Mesendoderm (in vitro differentiated cells): ENCODE data around the gene MYO1E.

Experiments used
- DNase-seq: peaks from one replicate; pipeline ENCODE4 v3.0.0; 2013
- H2AK5ac ChIP-seq: 2 replicates; pipeline ENCODE4 v1.6.1; 2013; ENCODE audit warnings: low read length, inconsistent platforms
- H2BK120ac ChIP-seq: 2 replicates; pipeline ENCODE4 v1.6.1; 2013; ENCODE audit warnings: low read depth, mild to moderate bottlenecking, low read length, moderate library complexity, mixed read lengths
- H2BK15ac ChIP-seq: replicated peaks from 2 replicates; pipeline ENCODE4 v1.6.1; 2013; ENCODE audit warnings: low read depth, mild to moderate bottlenecking, moderate library complexity
- H2BK5ac ChIP-seq: 2 replicates; pipeline ENCODE4 v1.6.1; 2013; ENCODE audit warnings: low read length, inconsistent platforms
- H3K18ac ChIP-seq: 2 replicates; pipeline ENCODE4 v1.6.1; 2013; ENCODE audit warnings: mild to moderate bottlenecking, low read length, mixed read lengths
- H3K23ac ChIP-seq: one replicate; pipeline ENCODE4 v1.6.1; 2013; ENCODE audit warnings: low read length
- H3K27ac ChIP-seq: 2 replicates; pipeline ENCODE4 v1.5.1; 2013; ENCODE audit warnings: low read depth, mild to moderate bottlenecking, inconsistent platforms, low read length, moderate library complexity
- H3K27me3 ChIP-seq: 2 replicates; pipeline ENCODE4 v1.6.1; 2013; ENCODE audit warnings: low read length, control low read depth, mild to moderate bottlenecking, inconsistent platforms; ENCODE audit not compliant: insufficient read depth, poor library complexity
- H3K36me3 ChIP-seq: 2 replicates; pipeline ENCODE4 v1.6.1; 2013; ENCODE audit warnings: low read length, inconsistent platforms; ENCODE audit not compliant: control insufficient read depth, insufficient read depth
- H3K4ac ChIP-seq: one replicate; pipeline ENCODE4 v1.6.1; 2013; ENCODE audit warnings: low read depth, mild to moderate bottlenecking, low read length, moderate library complexity
- H3K4me1 ChIP-seq: 2 replicates; pipeline ENCODE4 v1.6.1; 2013; ENCODE audit warnings: low read depth, low read length, inconsistent platforms; ENCODE audit not compliant: control insufficient read depth
- H3K4me2 ChIP-seq: 2 replicates; pipeline ENCODE4 v1.6.1; 2013; ENCODE audit warnings: low read length
- H3K4me3 ChIP-seq: 2 replicates; pipeline ENCODE4 v1.5.1; 2013; ENCODE audit warnings: mild to moderate bottlenecking, low read length
- H3K56ac ChIP-seq: one replicate; pipeline ENCODE4 v1.6.1; 2013; ENCODE audit warnings: low read length
- H3K79me1 ChIP-seq: 2 replicates; pipeline ENCODE4 v1.6.1; 2013; ENCODE audit warnings: low read length, inconsistent platforms
- H3K79me2 ChIP-seq: 2 replicates; pipeline ENCODE4 v1.6.1; 2013; ENCODE audit warnings: mild to moderate bottlenecking, low read length; ENCODE audit not compliant: control insufficient read depth, insufficient read depth
- H3K9ac ChIP-seq: 2 replicates; pipeline ENCODE4 v1.6.1; 2013; ENCODE audit warnings: low read length, inconsistent platforms
- H4K5ac ChIP-seq: one replicate; pipeline ENCODE4 v1.6.1; 2013; ENCODE audit warnings: low read length
- H4K8ac ChIP-seq: one replicate; pipeline ENCODE4 v1.6.1; 2013; ENCODE audit warnings: low read depth, mild to moderate bottlenecking, control low read depth, low read length, moderate library complexity
- WGBS: extraction: QIAGEN DNeasy Blood & Tissue Kit; methylation state at CpG from one replicate; pipeline ENCODE4 v1.1.7; 2013; ENCODE audit warnings: low lambda C conversion rate, missing lambda C conversion rate; ENCODE audit not compliant: insufficient coverage; ENCODE audit errors: extremely low coverage; 5-methylcytosine and 5-hydroxymethylcytosine counted together

The MYO1E gene

DNA sequence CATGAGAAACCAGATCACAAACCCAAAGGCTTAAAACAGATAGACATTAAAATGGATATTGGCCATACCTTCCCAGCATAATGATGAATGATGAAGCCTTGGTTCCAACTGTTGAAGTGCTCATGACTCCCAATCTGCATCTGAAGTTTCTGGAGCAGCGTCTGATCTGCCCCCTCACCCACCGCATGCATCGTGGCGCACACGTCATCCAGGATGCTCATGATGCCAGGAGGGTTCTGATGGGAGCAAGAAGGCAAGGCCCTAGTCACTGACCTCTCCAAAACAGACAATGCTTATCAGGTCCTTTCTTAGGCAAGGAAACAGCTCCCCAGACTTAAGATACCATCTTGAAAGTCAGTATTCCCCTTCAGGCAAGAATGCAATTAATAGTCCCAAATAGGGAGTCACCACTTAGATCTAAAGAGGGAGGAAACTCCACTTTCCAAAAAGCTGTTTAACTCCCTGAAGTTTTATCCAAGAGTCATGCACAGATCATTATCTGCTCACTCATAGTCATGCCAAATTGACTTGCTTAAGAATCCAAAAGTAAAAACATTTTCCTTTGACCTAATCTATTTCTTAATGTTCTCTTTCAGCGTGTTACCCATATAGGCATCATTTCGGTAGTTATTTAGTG lies 163.9 kb downstream of the MYO1E start:
- Histone ChIP-seq H3K36me3 (no peaks in the 10 kb centered on the region), H3K27me3 (no peaks in the 10 kb centered on the region), H2AK5ac (no peak overlapping the region), H3K79me1 (no peaks in the 10 kb centered on the region), H3K9ac (no peak overlapping the region), H4K8ac (no peak overlapping the region), H3K18ac (no peak overlapping the region), H3K4me2 (no peak overlapping the region), H3K23ac (no peak overlapping the region), H3K4me3 (no peak overlapping the region), H4K5ac (no peak overlapping the region), H3K4ac (no peak overlapping the region), H2BK120ac (no peak overlapping the region), H2BK15ac (no peak overlapping the region), H3K4me1 (no peaks in the 10 kb centered on the region), H3K56ac (no peak overlapping the region), H3K27ac (no peak overlapping the region), H3K79me2 (no peaks in the 10 kb centered on the region), H2BK5ac (no peak overlapping the region)
- no CpG with 5 or more reads among the region's 7 CpGs for WGBS
- DNase-seq: peak; percentile 6

- WGBS: no CpG with 5 or more reads among the region's 30 CpGs
- Histone ChIP-seq H3K79me1 (no peaks in the 10 kb centered on the region), H3K18ac (no peak within 1 kb of the TSS), H4K5ac (no peak within 1 kb of the TSS), H3K4me1 (no peaks in the 10 kb centered on the region), H2BK15ac (no peak within 1 kb of the TSS), H4K8ac (no peak within 1 kb of the TSS), H3K4me3 (no peak within 1 kb of the TSS), H3K27me3 (no peaks in the 10 kb centered on the region), H2BK5ac (no peak within 1 kb of the TSS), H3K9ac (no peak within 1 kb of the TSS), H3K79me2 (no peaks in the 10 kb centered on the region), H3K36me3 (peaks cover under 1% of the 10 kb centered on the region), H3K4ac (no peak within 1 kb of the TSS), H3K23ac (no peak within 1 kb of the TSS), H3K4me2 (no peak within 1 kb of the TSS), H2BK120ac (no peak within 1 kb of the TSS), H3K56ac (no peak within 1 kb of the TSS), H3K27ac (no peak within 1 kb of the TSS), H2AK5ac (no peak within 1 kb of the TSS)
- DNase-seq: no peak
Observed at GRCh38 chr15:59206623-59207183, 166.0 kb downstream of the MYO1E start, which contains the start of gene LDHAL6B. LDHAL6B (plus strand) TSS chr15:59206843; CDS start chr15:59206941, 98 bp downstream.

DNA sequence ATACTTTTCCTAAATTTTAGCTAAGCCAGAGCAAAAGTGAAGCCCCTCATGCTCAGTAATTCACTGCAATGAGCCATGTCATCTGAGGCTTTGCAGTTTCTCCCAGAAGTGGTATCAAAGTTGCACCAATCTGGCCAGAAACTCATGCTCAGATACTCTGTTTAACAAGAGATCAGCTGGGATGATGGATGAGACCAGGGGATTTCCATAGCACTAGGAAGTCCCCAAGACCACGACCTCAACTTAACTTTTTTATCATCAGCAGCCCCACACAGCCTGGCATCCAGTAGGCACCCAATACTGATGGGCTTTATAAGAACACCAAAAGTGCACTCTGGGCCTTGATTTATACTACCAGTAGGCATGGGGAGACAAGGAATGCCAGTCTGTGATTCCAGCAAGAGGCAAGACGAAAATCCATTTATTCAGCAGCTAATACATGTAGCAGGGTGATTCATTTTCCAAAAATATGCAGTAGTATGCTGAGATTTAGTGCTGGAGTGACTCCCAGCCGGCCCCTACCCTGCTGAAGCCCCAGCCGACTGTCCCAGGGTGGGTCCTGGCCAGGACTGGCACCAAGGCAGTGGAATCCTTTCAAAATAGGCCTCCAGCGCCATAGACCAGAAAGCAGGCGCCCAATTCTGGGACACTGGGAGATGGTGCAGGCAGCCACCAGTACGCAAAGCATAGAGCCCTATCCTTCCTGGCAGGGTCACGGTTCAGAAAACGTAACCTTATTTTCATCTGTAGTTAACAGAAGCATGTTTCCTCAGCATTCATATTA lies 166.6 kb downstream of the MYO1E start:
- Histone ChIP-seq H3K36me3 (peaks cover 1% of the 10 kb centered on the region), H3K4me1 (no peaks in the 10 kb centered on the region), H3K23ac (no peak overlapping the region), H3K79me2 (no peaks in the 10 kb centered on the region), H3K18ac (no peak overlapping the region), H3K79me1 (no peaks in the 10 kb centered on the region), H3K27me3 (no peaks in the 10 kb centered on the region), H4K5ac (no peak overlapping the region), H2AK5ac (no peak overlapping the region), H3K27ac (no peak overlapping the region), H2BK5ac (no peak overlapping the region), H2BK120ac (no peak overlapping the region), H3K4me2 (no peak overlapping the region), H4K8ac (no peak overlapping the region), H3K4ac (no peak overlapping the region), H3K56ac (no peak overlapping the region), H3K9ac (no peak overlapping the region), H3K4me3 (no peak overlapping the region), H2BK15ac (no peak overlapping the region)
- no CpG with 5 or more reads among the region's 9 CpGs for WGBS
- no peak for DNase-seq

DNA sequence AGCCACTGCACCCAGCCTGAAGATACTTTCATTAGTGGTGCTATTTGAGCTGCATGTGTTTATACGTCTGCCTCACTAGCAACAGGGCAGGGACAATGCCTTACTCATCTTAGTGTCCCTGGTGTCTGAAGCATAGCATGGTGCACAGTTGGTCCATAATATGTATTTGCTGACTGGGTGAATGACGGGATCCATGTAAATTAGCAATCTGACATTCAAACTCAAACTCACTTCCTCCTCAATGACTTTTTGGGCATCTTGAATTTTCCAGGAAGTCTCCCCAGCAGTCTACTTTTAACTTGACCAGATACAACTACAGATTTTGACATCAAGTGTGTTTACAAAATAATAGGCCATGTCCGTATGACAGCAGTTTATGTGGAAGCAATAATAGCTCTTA lies 169.0 kb downstream of the MYO1E start:
- no peak for DNase-seq
- Histone ChIP-seq H2AK5ac (no peak overlapping the region), H3K79me1 (no peaks in the 10 kb centered on the region), H3K27me3 (no peaks in the 10 kb centered on the region), H3K23ac (no peak overlapping the region), H3K4me1 (no peaks in the 10 kb centered on the region), H2BK5ac (no peak overlapping the region), H3K18ac (no peak overlapping the region), H2BK120ac (no peak overlapping the region), H3K56ac (no peak overlapping the region), H3K36me3 (peaks cover 1% of the 10 kb centered on the region), H3K4me3 (no peak overlapping the region), H3K4me2 (no peak overlapping the region), H3K79me2 (no peaks in the 10 kb centered on the region), H4K8ac (no peak overlapping the region), H4K5ac (no peak overlapping the region), H3K9ac (no peak overlapping the region), H3K27ac (no peak overlapping the region), H2BK15ac (no peak overlapping the region), H3K4ac (no peak overlapping the region)
- no CpG with 5 or more reads among the region's 3 CpGs for WGBS

DNA sequence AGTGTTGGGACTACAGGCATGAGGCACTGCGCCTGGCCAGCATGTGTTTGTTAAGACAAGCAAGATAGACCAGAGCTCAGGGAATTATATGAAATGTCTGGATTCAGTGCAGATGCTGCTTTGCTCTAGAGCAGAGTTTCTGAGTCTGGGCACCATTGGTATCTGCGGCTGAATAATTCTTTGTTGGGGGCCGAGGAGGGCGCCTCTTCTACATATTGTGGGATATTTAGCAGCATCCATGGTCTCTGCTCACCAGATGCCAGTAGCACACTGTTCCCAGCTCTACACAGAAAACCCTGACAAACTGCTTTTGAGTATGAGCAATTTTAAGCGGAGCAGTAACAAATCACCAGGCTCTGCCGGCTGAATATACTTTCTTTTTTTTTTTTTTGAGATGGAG lies 169.7 kb downstream of the MYO1E start:
- H3K56ac ChIP-seq: no peak overlapping the region
- no CpG with 5 or more reads among the region's 6 CpGs for WGBS
- H3K79me1 ChIP-seq: no peaks in the 10 kb centered on the region
- no peak overlapping the region for H3K27ac ChIP-seq
- no peaks in the 10 kb centered on the region for H3K79me2 ChIP-seq
- no peak overlapping the region for H3K4ac ChIP-seq
- no peak overlapping the region for H2BK15ac ChIP-seq
- H3K4me3 ChIP-seq: no peak overlapping the region
- H4K8ac ChIP-seq: no peak overlapping the region
- H3K9ac ChIP-seq: no peak overlapping the region
- peaks cover 1% of the 10 kb centered on the region for H3K36me3 ChIP-seq
- no peak overlapping the region for H2BK5ac ChIP-seq
- no peak overlapping the region for H3K18ac ChIP-seq
- DNase-seq: no peak
- H3K4me1 ChIP-seq: no peaks in the 10 kb centered on the region
- no peak overlapping the region for H2AK5ac ChIP-seq
- H3K23ac ChIP-seq: no peak overlapping the region
- H4K5ac ChIP-seq: no peak overlapping the region
- H3K4me2 ChIP-seq: no peak overlapping the region
- H3K27me3 ChIP-seq: no peaks in the 10 kb centered on the region
- no peak overlapping the region for H2BK120ac ChIP-seq
